ENCODE results near the gene SSBP4. TPM values are rescaled to one million over a fixed set of nuclear protein-coding genes. Genes with fewer than 3 reads are reported as not detected.
"Not testable (repeated sequence)": the region's sequence is repeated elsewhere in the genome, so short reads cannot be mapped to it uniquely, and the experiment has no call there.

Gene SSBP4
- total RNA-seq, 1 experiment from 2014 or later: 164 TPM

DNA sequence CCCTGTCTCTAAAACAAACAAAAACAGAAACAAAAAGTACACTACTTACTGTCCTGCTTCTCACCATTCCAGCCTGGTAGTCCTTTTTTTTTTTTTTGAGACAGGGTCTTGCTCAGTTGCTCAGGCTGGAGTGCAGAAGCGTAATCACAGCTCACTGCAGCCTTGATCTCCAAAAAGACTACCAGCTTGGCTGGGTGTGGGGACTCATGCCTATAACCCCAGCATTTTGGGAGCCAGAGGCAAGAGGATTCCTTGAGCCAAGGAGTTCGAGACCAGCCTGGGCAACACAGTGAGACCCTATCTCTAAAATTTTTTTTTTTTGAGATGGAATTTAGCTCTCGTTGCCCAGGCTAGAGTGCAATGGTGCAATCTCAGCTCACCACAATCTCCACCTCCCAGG is 38.4 kb upstream of the SSBP4 start:
- Histone ChIP-seq H4K20me1 (ENCODE audit: insufficient read depth) (no peaks in the 10 kb centered on the region), H3K9ac (ENCODE audit: low read length) (peak overlapping the region; percentile 44), H3K4me2 (ENCODE audit: low read length) (peak overlapping the region; percentile 70), H3K4me3 (replicated peaks in 1 of 2; ENCODE audit: low read depth in 1 of 2, low read length in 2 of 2) (0 out of 4 replicates have a peak overlapping the region, but pooled peaks of 1 of the 2 experiments have one; percentile 7), H2AFZ (ENCODE audit: low read depth, low read length, poor library complexity, severe bottlenecking) (peak overlapping the region; percentile 2), H3K79me2 (ENCODE audit: insufficient read depth, low read length) (no peaks in the 10 kb centered on the region), H3K27me3 (ENCODE audit: insufficient read depth, low read length) (no peaks in the 10 kb centered on the region), H3K9me3 (ENCODE audit: control insufficient read depth in 1 of 2, insufficient read depth in 1 of 2, low read depth in 1 of 2, low read length in 2 of 2) (no peaks in the 10 kb centered on the region), H3K9me2 (ENCODE audit: insufficient read depth) (no peaks in the 10 kb centered on the region), H3K36me3 (ENCODE audit: control insufficient read depth in 1 of 2, insufficient read depth in 2 of 2, low read length in 2 of 2) (no peaks in the 10 kb centered on the region), H3K4me1 (ENCODE audit: control insufficient read depth in 1 of 2, insufficient read depth in 2 of 2, low read length in 2 of 2) (peaks cover 89 to 90% of the 10 kb centered on the region in 2 experiments), H3K27ac (ENCODE audit: low read depth, low read length) (peak overlapping the region; percentile 83)
- ChIA-PET POLR2A (interaction anchor here (0.7 to 4.8 kb wide), 9 partner anchors 10 to 106 kb away, joined by 3 to 46 read pairs (median 4); partner anchors contain the start of gene JUND), RAD21 (ENCODE audit: low non-redundant PET in 1 of 2, low total read pairs in 2 of 2, uncharacterized antibody in 2 of 2, unreplicated experiment in 2 of 2) (no interaction called here), CTCF (interaction anchor here (0.9 to 1.8 kb wide), 6 partner anchors 7 to 101 kb away, joined by 3 to 8 read pairs (median 4); no protein-coding TSS in a partner anchor)
- TSS peak; percentile 82 for BruUV-seq (replicated peaks)
- no peak for DNase-seq (ENCODE audit: low read depth, low spot score)
- no peak for TF ChIP-seq SIN3A (IDR thresholded peaks at IDR 0.05; ENCODE audit: low read depth)
- TF ChIP-seq CEBPB (IDR thresholded peaks at IDR 0.05; ENCODE audit: low read depth): no peak
- no peak for TF ChIP-seq ELF1 (IDR thresholded peaks at IDR 0.05; ENCODE audit: borderline replicate concordance, low read depth)
- TF ChIP-seq EGR1 (IDR thresholded peaks at IDR 0.05; ENCODE audit: low read depth): no peak
- TF ChIP-seq CBX3 (IDR thresholded peaks at IDR 0.05; ENCODE audit: low read depth): no peak
- TF ChIP-seq, protein P1, sequence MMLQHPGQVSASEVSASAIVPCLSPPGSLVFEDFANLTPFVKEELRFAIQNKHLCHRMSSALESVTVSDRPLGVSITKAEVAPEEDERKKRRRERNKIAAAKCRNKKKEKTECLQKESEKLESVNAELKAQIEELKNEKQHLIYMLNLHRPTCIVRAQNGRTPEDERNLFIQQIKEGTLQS (IDR thresholded peaks at IDR 0.05): no peak
- no peak for ATAC-seq
- intact Hi-C loops (cut with micrococcal nuclease): no loop called here

DNA sequence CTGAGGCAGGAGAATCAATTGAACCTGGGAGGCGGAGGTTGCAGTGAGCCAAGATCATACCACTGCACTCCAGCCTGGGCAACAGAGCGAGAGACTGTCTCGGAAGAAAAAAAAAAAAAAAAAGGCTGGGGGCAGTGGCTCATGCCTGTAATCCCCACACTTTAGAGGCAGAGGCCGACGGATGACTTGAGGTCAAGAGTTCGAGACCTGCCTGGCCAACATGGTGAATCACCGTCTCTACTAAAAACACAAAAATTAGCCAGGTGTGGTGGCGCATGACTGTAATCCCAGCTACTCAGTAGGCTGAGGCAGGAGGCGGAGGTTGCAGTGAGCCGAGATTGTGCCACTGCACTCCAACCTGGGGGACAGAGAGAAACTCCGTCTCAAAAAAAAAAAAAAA is 35.6 kb upstream of the SSBP4 start:
- ATAC-seq; H3K4me3 ChIP-seq (replicated peaks in 1 of 2; ENCODE audit: low read depth in 1 of 2, low read length in 2 of 2); CTCF ChIA-PET; H2AFZ ChIP-seq (ENCODE audit: low read depth, low read length, poor library complexity, severe bottlenecking); H3K9me2 ChIP-seq (ENCODE audit: insufficient read depth); RAD21 ChIA-PET (ENCODE audit: low non-redundant PET in 1 of 2, low total read pairs in 2 of 2, uncharacterized antibody in 2 of 2, unreplicated experiment in 2 of 2); H4K20me1 ChIP-seq (ENCODE audit: insufficient read depth); BruUV-seq (replicated peaks); H3K27me3 ChIP-seq (ENCODE audit: insufficient read depth, low read length); H3K27ac ChIP-seq (ENCODE audit: low read depth, low read length); H3K9ac ChIP-seq (ENCODE audit: low read length); intact Hi-C loops (cut with micrococcal nuclease); H3K9me3 ChIP-seq (ENCODE audit: control insufficient read depth in 1 of 2, insufficient read depth in 1 of 2, low read depth in 1 of 2, low read length in 2 of 2); DNase-seq (ENCODE audit: low read depth, low spot score); H3K36me3 ChIP-seq (ENCODE audit: control insufficient read depth in 1 of 2, insufficient read depth in 2 of 2, low read length in 2 of 2): not testable (repeated sequence)
- POLR2A ChIA-PET: interaction anchor here (1.5 kb wide), 1 partner anchor 79 kb away, joined by 3 read pairs; no protein-coding TSS in a partner anchor
- Histone ChIP-seq H3K4me1 (ENCODE audit: control insufficient read depth in 1 of 2, insufficient read depth in 2 of 2, low read length in 2 of 2) (peaks cover 74 to 95% of the 10 kb centered on the region in 2 experiments), H3K79me2 (ENCODE audit: insufficient read depth, low read length) (peaks cover 16% of the 10 kb centered on the region), H3K4me2 (ENCODE audit: low read length) (peak overlapping the region; percentile 40; the same call in 1 of the 2 replicates)

All from HCT116 (cell line).